ENCODE measurements around the gene AEBP2. TPM values are rescaled to one million over a fixed set of nuclear protein-coding genes. Genes with fewer than 3 reads are reported as not detected.
"Not testable (repeated sequence)": the region's sequence is repeated elsewhere in the genome, so short reads cannot be mapped to it uniquely, and the experiment has no call there.

Gene AEBP2
- total and polyA plus RNA-seq, 7 experiments from 2014 or later, result 11.3 to 58.7 (median 49.6) TPM

- Mint-ChIP-seq H3K36me3 (peaks cover 0 to 3% (median 2%) of the 10 kb centered on the region in 5 donors), H3K27ac (no peak overlapping the region), H3K9me3 (peaks cover 0 to 3% (median 0%) of the 10 kb centered on the region in 11 donors), H3K4me3 (no peak overlapping the region), H3K27me3 (no peaks in the 10 kb centered on the region), H3K4me1 (peaks cover 0 to 10% (median 5%) of the 10 kb centered on the region in 7 donors)
- no peak overlapping the region for H3K4me3 ChIP-seq (ENCODE audit: low read length)
- CTCF ChIA-PET, result no interaction called here
- H3K27me3 ChIP-seq (ENCODE audit: control insufficient read depth in 2 of 2, insufficient read depth in 2 of 2, low read length in 2 of 2), result no peaks in the 10 kb centered on the region
- H3K4me1 ChIP-seq (ENCODE audit: control insufficient read depth in 2 of 2, insufficient read depth in 2 of 2, low read length in 2 of 2), result no peaks in the 10 kb centered on the region
- intact Hi-C loops (cut with micrococcal nuclease), result no loop called here
- no peaks in the 10 kb centered on the region for H3K36me3 ChIP-seq (ENCODE audit: control insufficient read depth in 2 of 3, insufficient read depth in 3 of 3, low read length in 3 of 3)
- H3K27ac ChIP-seq (ENCODE audit: low read depth, low read length), result no peak overlapping the region
- DNase-seq (peak in 1 of 9 donors; percentile 1), ATAC-seq (no peak)
- POLR2A ChIA-PET, result no interaction called here
- no peaks in the 10 kb centered on the region for H3K9me3 ChIP-seq (ENCODE audit: control insufficient read depth in 2 of 3, low read length in 3 of 3)
Observed at GRCh38 chr12:19419086-19419485, 20.2 kb upstream of the AEBP2 start.

- Mint-ChIP-seq H3K9me3 (peaks cover 0 to 6% (median 0%) of the 10 kb centered on the region in 11 donors), H3K27ac (peak overlapping the region in 2 of 9 donors; percentile 36 to 84), H3K36me3 (peaks cover 0 to 5% (median 3%) of the 10 kb centered on the region in 5 donors), H3K4me1 (peaks cover 0 to 10% (median 5%) of the 10 kb centered on the region in 7 donors), H3K27me3 (no peaks in the 10 kb centered on the region), H3K4me3 (no peak overlapping the region)
- no peaks in the 10 kb centered on the region for H3K36me3 ChIP-seq (ENCODE audit: control insufficient read depth in 2 of 3, insufficient read depth in 3 of 3, low read length in 3 of 3)
- no peaks in the 10 kb centered on the region for H3K4me1 ChIP-seq (ENCODE audit: control insufficient read depth in 2 of 2, insufficient read depth in 2 of 2, low read length in 2 of 2)
- ChIA-PET CTCF (no interaction called here), POLR2A (no interaction called here)
- no peak for ATAC-seq
- H3K27me3 ChIP-seq (ENCODE audit: control insufficient read depth in 2 of 2, insufficient read depth in 2 of 2, low read length in 2 of 2), result no peaks in the 10 kb centered on the region
- H3K27ac ChIP-seq (ENCODE audit: low read depth, low read length), result no peak overlapping the region
- peak in 1 of 9 donors; percentile 9 for DNase-seq
- intact Hi-C loops (cut with micrococcal nuclease), result no loop called here
- no peaks in the 10 kb centered on the region for H3K9me3 ChIP-seq (ENCODE audit: control insufficient read depth in 2 of 3, low read length in 3 of 3)
- no peak overlapping the region for H3K4me3 ChIP-seq (ENCODE audit: low read length)
Observed at GRCh38 chr12:19421503-19422282, 17.6 kb upstream of the AEBP2 start.

GRCh38 chr12:19423166-19423930, 15.9 kb upstream of the AEBP2 start:
- ATAC-seq (no peak), DNase-seq (peak in 1 of 9 donors; percentile 6)
- CTCF ChIA-PET, result no interaction called here
- POLR2A ChIA-PET, result no interaction called here
- Mint-ChIP-seq H3K4me3 (no peak overlapping the region), H3K9me3 (peaks cover 0 to 9% (median 2%) of the 10 kb centered on the region in 11 donors), H3K36me3 (peaks cover 0 to 6% (median 4%) of the 10 kb centered on the region in 5 donors), H3K27me3 (no peaks in the 10 kb centered on the region), H3K27ac (peak overlapping the region in 1 of 9 donors; percentile 82), H3K4me1 (peaks cover 0 to 12% (median 5%) of the 10 kb centered on the region in 7 donors)
- no peak overlapping the region for H3K4me3 ChIP-seq (ENCODE audit: low read length)
- H3K4me1 ChIP-seq (ENCODE audit: control insufficient read depth in 2 of 2, insufficient read depth in 2 of 2, low read length in 2 of 2), result no peaks in the 10 kb centered on the region
- no peaks in the 10 kb centered on the region for H3K36me3 ChIP-seq (ENCODE audit: control insufficient read depth in 2 of 3, insufficient read depth in 3 of 3, low read length in 3 of 3)
- intact Hi-C loops (cut with micrococcal nuclease), result no loop called here
- no peaks in the 10 kb centered on the region for H3K27me3 ChIP-seq (ENCODE audit: control insufficient read depth in 2 of 2, insufficient read depth in 2 of 2, low read length in 2 of 2)
- no peaks in the 10 kb centered on the region for H3K9me3 ChIP-seq (ENCODE audit: control insufficient read depth in 2 of 3, low read length in 3 of 3)
- H3K27ac ChIP-seq (ENCODE audit: low read depth, low read length), result no peak overlapping the region

GRCh38 chr12:19428246-19428645, 11.0 kb upstream of the AEBP2 start:
- peaks cover 0 to 19% (median 4%) of the 10 kb centered on the region in 5 donors for H3K36me3 Mint-ChIP-seq
- intact Hi-C loops (cut with micrococcal nuclease), result no loop called here
- no peak overlapping the region for H3K4me3 Mint-ChIP-seq
- POLR2A ChIA-PET, result no interaction called here
- Histone ChIP-seq H3K4me1 (ENCODE audit: control insufficient read depth in 2 of 2, insufficient read depth in 2 of 2, low read length in 2 of 2) (no peaks in the 10 kb centered on the region), H3K9me3 (ENCODE audit: control insufficient read depth in 2 of 3, low read length in 3 of 3) (no peaks in the 10 kb centered on the region), H3K27ac (ENCODE audit: low read depth, low read length) (no peak overlapping the region), H3K4me3 (ENCODE audit: low read length) (no peak overlapping the region), H3K36me3 (ENCODE audit: control insufficient read depth in 2 of 3, insufficient read depth in 3 of 3, low read length in 3 of 3) (no peaks in the 10 kb centered on the region), H3K27me3 (ENCODE audit: control insufficient read depth in 2 of 2, insufficient read depth in 2 of 2, low read length in 2 of 2) (no peaks in the 10 kb centered on the region)
- CTCF ChIA-PET, result no interaction called here
- H3K27ac Mint-ChIP-seq, result no peak overlapping the region
- peaks cover 0 to 13% (median 3%) of the 10 kb centered on the region in 11 donors for H3K9me3 Mint-ChIP-seq
- DNase-seq (no peak), ATAC-seq (peak; percentile 57)
- no peaks in the 10 kb centered on the region for H3K27me3 Mint-ChIP-seq
- peaks cover 0 to 26% (median 0%) of the 10 kb centered on the region in 7 donors for H3K4me1 Mint-ChIP-seq

- ATAC-seq; H3K4me3 Mint-ChIP-seq; H3K27ac ChIP-seq (ENCODE audit: low read depth, low read length); H3K36me3 ChIP-seq (ENCODE audit: control insufficient read depth in 2 of 3, insufficient read depth in 3 of 3, low read length in 3 of 3); H3K27me3 Mint-ChIP-seq; H3K4me1 ChIP-seq (ENCODE audit: control insufficient read depth in 2 of 2, insufficient read depth in 2 of 2, low read length in 2 of 2); CTCF ChIA-PET; H3K27me3 ChIP-seq (ENCODE audit: control insufficient read depth in 2 of 2, insufficient read depth in 2 of 2, low read length in 2 of 2); H3K4me3 ChIP-seq (ENCODE audit: low read length); DNase-seq; POLR2A ChIA-PET; intact Hi-C loops (cut with micrococcal nuclease); H3K9me3 ChIP-seq (ENCODE audit: control insufficient read depth in 2 of 3, low read length in 3 of 3): not testable (repeated sequence)
- peaks cover 0 to 31% (median 2%) of the 10 kb centered on the region in 7 donors for H3K4me1 Mint-ChIP-seq
- peak overlapping the region in 1 of 9 donors; percentile 20 for H3K27ac Mint-ChIP-seq
- H3K36me3 Mint-ChIP-seq, result peaks cover 0 to 17% (median 0%) of the 10 kb centered on the region in 5 donors
- peaks cover 0 to 13% (median 0%) of the 10 kb centered on the region in 11 donors for H3K9me3 Mint-ChIP-seq
Observed at GRCh38 chr12:19429491-19429890, 9.8 kb upstream of the AEBP2 start.

- ChIA-PET POLR2A (no interaction called here), CTCF (no interaction called here)
- peaks cover 6% of the 10 kb centered on the region in 2 donors for H3K4me1 ChIP-seq (ENCODE audit: control insufficient read depth in 2 of 2, insufficient read depth in 2 of 2, low read length in 2 of 2)
- intact Hi-C loops (cut with micrococcal nuclease), result loop anchor here (10.0 kb wide), 2 partner anchors 306 to 2004 kb away; partner anchors contain the start of genes PLEKHA5 (in 1 of the 2) and PYROXD1 (in 1 of the 2)
- H3K9me3 Mint-ChIP-seq, result peaks cover 0 to 13% (median 0%) of the 10 kb centered on the region in 11 donors
- ATAC-seq (no peak), DNase-seq (no peak)
- peaks cover 0 to 43% (median 12%) of the 10 kb centered on the region in 7 donors for H3K4me1 Mint-ChIP-seq
- H3K27ac ChIP-seq (ENCODE audit: low read depth, low read length), result no peak overlapping the region
- H3K27me3 Mint-ChIP-seq, result no peaks in the 10 kb centered on the region
- H3K36me3 ChIP-seq (ENCODE audit: control insufficient read depth in 2 of 3, insufficient read depth in 3 of 3, low read length in 3 of 3), result no peaks in the 10 kb centered on the region
- no peaks in the 10 kb centered on the region for H3K9me3 ChIP-seq (ENCODE audit: control insufficient read depth in 2 of 3, low read length in 3 of 3)
- peaks cover 0 to 19% (median 0%) of the 10 kb centered on the region in 5 donors for H3K36me3 Mint-ChIP-seq
- H3K4me3 ChIP-seq (ENCODE audit: low read length), result no peak overlapping the region
- no peak overlapping the region for H3K4me3 Mint-ChIP-seq
- peak overlapping the region in 1 of 9 donors; percentile 96 for H3K27ac Mint-ChIP-seq
- no peaks in the 10 kb centered on the region for H3K27me3 ChIP-seq (ENCODE audit: control insufficient read depth in 2 of 2, insufficient read depth in 2 of 2, low read length in 2 of 2)
Observed at GRCh38 chr12:19430988-19431387, 8.3 kb upstream of the AEBP2 start.
